ENCODE results near the gene CRYBG2. TPM values are rescaled to one million over a fixed set of nuclear protein-coding genes. Genes with fewer than 3 reads are reported as not detected.
"Not testable (repeated sequence)": the region's sequence is repeated elsewhere in the genome, so short reads cannot be mapped to it uniquely, and the experiment has no call there.

The CRYBG2 gene
- total RNA-seq, 1 experiment from 2014 or later: 21.1 TPM

DNA sequence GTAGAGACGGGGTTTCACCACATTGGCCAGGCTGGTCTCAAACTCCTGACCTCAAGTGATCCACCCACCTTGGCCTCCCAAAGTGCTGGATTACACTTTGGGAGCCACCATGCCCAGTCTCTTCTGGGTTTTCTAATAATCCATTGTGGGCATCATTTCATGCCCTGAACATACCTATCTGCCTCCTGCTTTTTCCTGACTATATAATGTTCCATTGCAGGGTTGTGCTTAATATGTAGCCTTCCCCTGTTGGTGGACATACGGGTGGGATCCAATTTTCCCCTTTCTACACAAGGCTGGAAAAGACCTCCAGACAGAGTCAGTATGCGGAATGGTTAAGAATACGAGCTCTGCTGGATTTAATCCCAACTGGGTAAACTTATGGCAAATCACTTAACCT is 22.1 kb upstream of the CRYBG2 start:
- H3K9me3 Mint-ChIP-seq: peaks cover 1% of the 10 kb centered on the region
- peaks cover under 1% of the 10 kb centered on the region for H3K27me3 Mint-ChIP-seq (ENCODE audit: low read depth)

DNA sequence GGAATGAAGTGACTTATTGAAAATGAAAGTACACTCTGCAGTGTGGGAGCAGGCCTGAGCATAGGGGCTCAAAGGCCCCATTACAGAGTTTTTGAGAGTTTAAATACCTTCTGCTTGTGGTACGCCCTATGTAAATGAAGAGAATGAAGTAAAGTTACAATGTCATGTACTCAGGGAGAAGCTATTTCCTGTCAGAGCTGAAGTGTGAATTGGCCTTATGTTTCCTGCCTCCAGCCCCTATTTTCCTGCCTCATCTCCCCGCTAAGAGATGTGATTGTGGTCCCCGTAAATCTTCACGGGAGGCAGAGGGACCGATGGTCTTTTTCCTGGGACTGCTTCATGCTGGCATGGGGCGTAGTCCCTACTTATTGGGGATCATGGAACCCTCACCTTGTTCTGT is 21.2 kb upstream of the CRYBG2 start:
- Mint-ChIP-seq H3K27ac (no peak overlapping the region), H3K4me1 (peaks cover 19% of the 10 kb centered on the region)

More for the DNA sequence above, 22.1 kb upstream of the CRYBG2 start:
- POLR2A ChIA-PET: no interaction called here
- ATAC-seq: no peak
- DNase-seq (ENCODE audit: low spot score): no peak
- Mint-ChIP-seq H3K27ac (no peak overlapping the region), H3K36me3 (no peaks in the 10 kb centered on the region; the same call in 1 of the 2 replicates), H3K4me1 (peaks cover 19% of the 10 kb centered on the region), H3K4me3 (no peak overlapping the region)
- CTCF ChIA-PET: no interaction called here
- TF ChIP-seq, protein P1, sequence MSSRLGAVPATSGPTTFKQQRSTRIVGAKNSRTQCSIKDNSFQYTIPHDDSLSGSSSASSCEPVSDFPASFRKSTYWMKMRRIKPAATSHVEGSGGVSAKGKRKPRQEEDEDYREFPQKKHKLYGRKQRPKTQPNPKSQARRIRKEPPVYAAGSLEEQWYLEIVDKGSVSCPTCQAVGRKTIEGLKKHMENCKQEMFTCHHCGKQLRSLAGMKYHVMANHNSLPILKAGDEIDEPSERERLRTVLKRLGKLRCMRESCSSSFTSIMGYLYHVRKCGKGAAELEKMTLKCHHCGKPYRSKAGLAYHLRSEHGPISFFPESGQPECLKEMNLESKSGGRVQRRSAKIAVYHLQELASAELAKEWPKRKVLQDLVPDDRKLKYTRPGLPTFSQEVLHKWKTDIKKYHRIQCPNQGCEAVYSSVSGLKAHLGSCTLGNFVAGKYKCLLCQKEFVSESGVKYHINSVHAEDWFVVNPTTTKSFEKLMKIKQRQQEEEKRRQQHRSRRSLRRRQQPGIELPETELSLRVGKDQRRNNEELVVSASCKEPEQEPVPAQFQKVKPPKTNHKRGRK (CRISPR knock-in tag; IDR thresholded peaks at IDR 0.05; ENCODE audit: borderline replicate concordance): no peak
- TF ChIP-seq FOXP1 (CRISPR knock-in tag; IDR thresholded peaks at IDR 0.05; ENCODE audit: borderline replicate concordance) (no peak), ZNF396 (CRISPR knock-in tag; IDR thresholded peaks at IDR 0.05; ENCODE audit: borderline replicate concordance) (no peak), ZNF121 (CRISPR knock-in tag; IDR thresholded peaks at IDR 0.05) (no peak), ZNF138 (CRISPR knock-in tag; conservative IDR thresholded peaks at IDR 0.05) (no peak), ZNF232 (CRISPR knock-in tag; IDR thresholded peaks at IDR 0.05) (no peak)
- TF ChIP-seq, protein P2, sequence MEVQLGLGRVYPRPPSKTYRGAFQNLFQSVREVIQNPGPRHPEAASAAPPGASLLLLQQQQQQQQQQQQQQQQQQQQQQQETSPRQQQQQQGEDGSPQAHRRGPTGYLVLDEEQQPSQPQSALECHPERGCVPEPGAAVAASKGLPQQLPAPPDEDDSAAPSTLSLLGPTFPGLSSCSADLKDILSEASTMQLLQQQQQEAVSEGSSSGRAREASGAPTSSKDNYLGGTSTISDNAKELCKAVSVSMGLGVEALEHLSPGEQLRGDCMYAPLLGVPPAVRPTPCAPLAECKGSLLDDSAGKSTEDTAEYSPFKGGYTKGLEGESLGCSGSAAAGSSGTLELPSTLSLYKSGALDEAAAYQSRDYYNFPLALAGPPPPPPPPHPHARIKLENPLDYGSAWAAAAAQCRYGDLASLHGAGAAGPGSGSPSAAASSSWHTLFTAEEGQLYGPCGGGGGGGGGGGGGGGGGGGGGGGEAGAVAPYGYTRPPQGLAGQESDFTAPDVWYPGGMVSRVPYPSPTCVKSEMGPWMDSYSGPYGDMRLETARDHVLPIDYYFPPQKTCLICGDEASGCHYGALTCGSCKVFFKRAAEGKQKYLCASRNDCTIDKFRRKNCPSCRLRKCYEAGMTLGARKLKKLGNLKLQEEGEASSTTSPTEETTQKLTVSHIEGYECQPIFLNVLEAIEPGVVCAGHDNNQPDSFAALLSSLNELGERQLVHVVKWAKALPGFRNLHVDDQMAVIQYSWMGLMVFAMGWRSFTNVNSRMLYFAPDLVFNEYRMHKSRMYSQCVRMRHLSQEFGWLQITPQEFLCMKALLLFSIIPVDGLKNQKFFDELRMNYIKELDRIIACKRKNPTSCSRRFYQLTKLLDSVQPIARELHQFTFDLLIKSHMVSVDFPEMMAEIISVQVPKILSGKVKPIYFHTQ (CRISPR knock-in tag; IDR thresholded peaks at IDR 0.05): no peak
- TF ChIP-seq, protein P3, sequence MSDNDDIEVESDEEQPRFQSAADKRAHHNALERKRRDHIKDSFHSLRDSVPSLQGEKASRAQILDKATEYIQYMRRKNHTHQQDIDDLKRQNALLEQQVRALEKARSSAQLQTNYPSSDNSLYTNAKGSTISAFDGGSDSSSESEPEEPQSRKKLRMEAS (CRISPR knock-in tag; IDR thresholded peaks at IDR 0.05): no peak
- TF ChIP-seq, protein P4, sequence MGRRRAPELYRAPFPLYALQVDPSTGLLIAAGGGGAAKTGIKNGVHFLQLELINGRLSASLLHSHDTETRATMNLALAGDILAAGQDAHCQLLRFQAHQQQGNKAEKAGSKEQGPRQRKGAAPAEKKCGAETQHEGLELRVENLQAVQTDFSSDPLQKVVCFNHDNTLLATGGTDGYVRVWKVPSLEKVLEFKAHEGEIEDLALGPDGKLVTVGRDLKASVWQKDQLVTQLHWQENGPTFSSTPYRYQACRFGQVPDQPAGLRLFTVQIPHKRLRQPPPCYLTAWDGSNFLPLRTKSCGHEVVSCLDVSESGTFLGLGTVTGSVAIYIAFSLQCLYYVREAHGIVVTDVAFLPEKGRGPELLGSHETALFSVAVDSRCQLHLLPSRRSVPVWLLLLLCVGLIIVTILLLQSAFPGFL (CRISPR knock-in tag; IDR thresholded peaks at IDR 0.05; ENCODE audit: borderline replicate concordance): no peak
- TF ChIP-seq, protein P5, sequence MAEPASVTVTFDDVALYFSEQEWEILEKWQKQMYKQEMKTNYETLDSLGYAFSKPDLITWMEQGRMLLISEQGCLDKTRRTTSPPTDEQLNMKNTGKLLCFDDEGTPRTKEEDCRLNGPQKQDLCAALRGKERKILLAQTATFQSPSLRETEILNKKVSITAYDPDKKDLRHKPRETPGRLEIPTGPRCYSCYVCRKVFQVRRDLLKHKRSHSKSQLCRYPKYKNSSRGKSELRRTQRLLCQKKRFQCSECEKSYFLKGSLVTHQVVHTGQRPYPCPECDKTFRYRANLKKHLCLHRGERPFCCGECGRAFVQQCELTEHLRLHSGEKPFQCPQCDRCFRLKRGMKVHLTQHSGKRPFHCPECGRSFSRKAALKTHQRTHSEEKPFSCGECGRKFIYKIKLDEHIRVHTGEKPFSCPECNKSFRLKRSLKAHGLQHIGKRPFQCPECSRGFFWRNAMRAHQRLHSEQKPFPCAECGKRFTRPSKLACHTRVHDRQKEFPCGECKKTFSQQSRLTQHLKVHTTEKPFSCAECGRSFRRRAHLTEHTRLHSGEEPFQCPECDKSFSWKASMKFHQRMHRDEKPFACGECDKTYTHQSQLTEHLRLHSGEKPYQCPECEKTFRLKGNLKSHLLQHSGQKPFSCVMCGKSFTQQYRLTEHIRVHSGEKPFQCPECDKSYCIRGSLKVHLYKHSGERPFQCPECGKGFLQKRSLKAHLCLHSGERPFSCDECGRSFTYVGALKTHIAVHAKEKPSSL (CRISPR knock-in tag; conservative IDR thresholded peaks at IDR 0.05): no peak
- TF ChIP-seq, protein P6, sequence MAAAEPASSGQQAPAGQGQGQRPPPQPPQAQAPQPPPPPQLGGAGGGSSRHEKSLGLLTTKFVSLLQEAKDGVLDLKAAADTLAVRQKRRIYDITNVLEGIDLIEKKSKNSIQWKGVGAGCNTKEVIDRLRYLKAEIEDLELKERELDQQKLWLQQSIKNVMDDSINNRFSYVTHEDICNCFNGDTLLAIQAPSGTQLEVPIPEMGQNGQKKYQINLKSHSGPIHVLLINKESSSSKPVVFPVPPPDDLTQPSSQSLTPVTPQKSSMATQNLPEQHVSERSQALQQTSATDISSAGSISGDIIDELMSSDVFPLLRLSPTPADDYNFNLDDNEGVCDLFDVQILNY (CRISPR knock-in tag; IDR thresholded peaks at IDR 0.05): no peak

DNA sequence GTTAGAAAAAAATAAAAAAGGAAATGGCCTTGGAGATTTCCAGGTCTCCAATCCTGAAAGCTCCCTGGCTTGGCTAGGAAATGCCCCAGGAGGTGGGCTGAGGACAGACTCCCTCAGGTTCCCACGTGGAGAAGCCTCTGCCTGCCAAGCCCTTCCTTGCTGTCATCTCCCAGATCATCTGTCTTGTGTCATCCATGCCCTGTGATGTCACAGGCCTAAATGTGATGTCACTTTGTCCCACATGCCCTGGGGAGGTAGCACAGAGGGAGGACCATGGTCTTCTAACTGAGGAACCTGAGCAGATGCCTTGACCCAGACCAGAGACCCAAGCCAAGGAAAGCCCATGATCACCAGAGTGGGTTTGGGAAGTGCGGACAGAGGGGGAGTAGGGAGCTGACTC is 20.4 kb upstream of the CRYBG2 start:
- CTCF ChIA-PET: interaction anchor here (0.6 to 2.4 kb wide), 8 partner anchors 9 to 140 kb away, joined by 3 to 12 read pairs (median 6); partner anchors contain the start of genes CD52 and CEP85
- H3K4me3 Mint-ChIP-seq: not testable (repeated sequence)

More for the DNA sequence above, 21.2 kb upstream of the CRYBG2 start:
- H3K36me3 Mint-ChIP-seq: no peaks in the 10 kb centered on the region; the same call in 1 of the 2 replicates
- peaks cover 5% of the 10 kb centered on the region for H3K9me3 Mint-ChIP-seq
- CTCF ChIA-PET: interaction anchor here (0.5 to 2.4 kb wide), 8 partner anchors 10 to 141 kb away, joined by 3 to 7 read pairs (median 3); partner anchors contain the start of genes CD52 and CEP85
- POLR2A ChIA-PET: no interaction called here
- DNase-seq (ENCODE audit: low spot score): no peak
- TF ChIP-seq ZNF263 (CRISPR knock-in tag; IDR thresholded peaks at IDR 0.05; ENCODE audit: low read depth): no peak
- TF ChIP-seq, protein P2 (CRISPR knock-in tag; IDR thresholded peaks at IDR 0.05): no peak
- H3K27me3 Mint-ChIP-seq (ENCODE audit: low read depth): peaks cover 7% of the 10 kb centered on the region
- H3K4me3 Mint-ChIP-seq: no peak overlapping the region
- ATAC-seq: no peak

More for the DNA sequence above, 20.4 kb upstream of the CRYBG2 start:
- ATAC-seq; H3K27me3 Mint-ChIP-seq (ENCODE audit: low read depth); H3K36me3 Mint-ChIP-seq; H3K27ac Mint-ChIP-seq; DNase-seq (ENCODE audit: low spot score); POLR2A ChIA-PET; H3K9me3 Mint-ChIP-seq: not testable (repeated sequence)
- H3K4me1 Mint-ChIP-seq: peaks cover 19% of the 10 kb centered on the region

Data from WTC11 (cell line).